Fibroblast of gingiva (primary cell): ENCODE measurements around the gene UBTD2.

Source experiments
- DNase-seq: peaks from one replicate; pipeline ENCODE4 v3.0.0-alpha.2; 2011; ENCODE audit warnings: low read depth

The UBTD2 gene

GRCh38 chr5:172194985-172195774 lies 88.4 kb downstream of the UBTD2 start:
- DNase-seq = no peak

- no peak for DNase-seq
Observed at GRCh38 chr5:172193872-172194271, 89.7 kb downstream of the UBTD2 start, which contains the start of gene EFCAB9. TSS of gene EFCAB9 (plus strand) at chr5:172194172. CDS start at chr5:172194173, 1 bp downstream.

- DNase-seq = no peak
Observed at GRCh38 chr5:172189693-172190296, 93.8 kb downstream of the UBTD2 start.

GRCh38 chr5:172188893-172189692 lies 94.5 kb downstream of the UBTD2 start:
- no peak for DNase-seq

- peak; percentile 95 for DNase-seq
Observed at GRCh38 chr5:172188033-172188892, 95.3 kb downstream of the UBTD2 start, which contains the start of gene STK10. TSS of gene STK10 (minus strand) at chr5:172188224. CDS start at chr5:172188042, 182 bp downstream.

DNA sequence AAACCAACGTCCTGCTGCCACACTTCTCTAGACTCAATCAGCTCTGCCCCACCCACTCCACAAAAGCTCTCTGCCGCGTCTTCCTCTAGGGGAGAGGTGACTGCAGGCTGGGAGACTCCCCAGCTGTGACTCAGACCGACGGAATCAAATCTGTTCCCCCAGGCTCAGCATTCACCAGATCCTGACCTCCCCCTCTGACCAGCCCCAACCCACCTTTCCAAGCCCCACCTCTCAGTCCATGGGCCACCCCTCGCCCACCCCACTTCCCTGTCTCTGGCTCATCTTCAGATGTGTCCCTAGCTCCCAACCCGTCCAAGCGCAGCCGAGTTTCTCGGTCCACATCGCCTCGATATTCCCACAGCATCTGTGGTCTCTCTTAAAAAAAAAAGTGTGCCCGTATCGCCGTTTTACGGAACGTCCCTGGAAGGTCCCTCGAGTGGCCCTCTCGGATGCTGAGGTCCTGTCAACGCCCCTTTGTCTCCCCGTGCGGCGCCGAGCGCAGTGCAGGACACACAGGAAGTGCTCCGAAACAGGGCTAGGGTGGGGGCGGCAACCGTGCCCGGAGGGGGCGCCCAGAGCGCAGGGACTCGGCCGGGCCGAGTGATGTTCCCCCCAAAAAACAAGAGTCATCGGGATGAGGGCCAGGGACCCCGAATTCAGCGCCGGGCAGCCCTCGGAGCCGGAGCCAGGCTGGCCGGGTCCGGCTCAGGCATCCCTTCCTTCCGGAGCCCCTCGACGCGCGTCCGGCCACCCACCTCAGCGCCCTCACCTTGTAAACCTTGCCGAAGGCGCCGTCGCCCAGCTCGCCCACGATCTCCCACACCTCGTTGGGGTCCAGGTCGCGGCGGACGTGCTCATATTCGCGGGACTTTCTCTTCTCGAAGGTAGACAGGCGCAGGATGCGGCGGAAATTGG lies 96.2 kb downstream of the UBTD2 start:
- DNase-seq = peak; percentile 72

DNA sequence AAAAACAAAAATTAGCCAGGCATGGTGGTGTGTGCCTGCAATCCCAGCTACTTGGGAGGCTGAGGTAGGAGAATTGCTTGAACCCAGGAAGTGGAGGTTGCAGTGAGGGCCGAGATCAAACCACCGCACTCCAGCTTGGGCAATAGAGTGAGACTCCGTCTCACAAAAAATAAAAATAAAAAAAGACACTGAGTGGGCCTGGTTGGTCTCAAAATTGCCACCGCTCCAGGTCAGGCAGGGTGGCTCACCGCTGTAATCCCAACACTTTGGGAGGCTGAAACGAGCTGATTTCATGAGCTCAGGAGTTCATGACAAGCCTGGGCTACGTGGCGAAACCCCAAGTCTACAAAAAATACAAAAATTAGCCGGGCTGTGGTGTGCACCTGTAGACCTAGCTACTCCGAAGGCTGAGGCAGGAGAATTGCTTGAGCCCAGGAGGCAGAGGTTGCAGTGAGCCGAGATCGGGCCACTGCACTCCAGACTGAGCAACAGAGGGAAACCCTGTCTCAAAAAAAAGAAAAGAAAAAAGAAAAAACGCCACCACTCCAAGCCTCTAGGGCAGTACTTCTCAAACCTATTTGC lies 97.4 kb downstream of the UBTD2 start:
- DNase-seq = no peak

DNA sequence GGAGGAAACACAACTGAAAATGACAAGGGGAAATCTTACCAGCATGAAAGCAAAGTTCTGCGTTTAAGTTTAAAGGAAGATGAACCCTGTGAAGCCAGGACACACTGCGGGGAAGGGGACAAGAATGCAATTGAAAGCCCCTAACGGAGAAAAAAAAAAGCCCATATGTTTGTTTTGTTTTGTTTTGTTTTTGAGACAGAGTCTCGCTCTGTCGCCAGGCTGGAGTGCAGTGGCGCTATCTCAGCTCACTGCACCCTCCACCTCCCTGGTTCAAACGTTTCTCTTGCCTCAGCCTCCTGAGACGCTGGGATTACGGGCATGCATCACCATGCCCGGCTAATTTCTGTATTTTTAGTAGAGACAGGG lies 98.5 kb downstream of the UBTD2 start:
- no peak for DNase-seq

- no peak for DNase-seq
Observed at GRCh38 chr5:172183881-172184280, 99.7 kb downstream of the UBTD2 start.

DNA sequence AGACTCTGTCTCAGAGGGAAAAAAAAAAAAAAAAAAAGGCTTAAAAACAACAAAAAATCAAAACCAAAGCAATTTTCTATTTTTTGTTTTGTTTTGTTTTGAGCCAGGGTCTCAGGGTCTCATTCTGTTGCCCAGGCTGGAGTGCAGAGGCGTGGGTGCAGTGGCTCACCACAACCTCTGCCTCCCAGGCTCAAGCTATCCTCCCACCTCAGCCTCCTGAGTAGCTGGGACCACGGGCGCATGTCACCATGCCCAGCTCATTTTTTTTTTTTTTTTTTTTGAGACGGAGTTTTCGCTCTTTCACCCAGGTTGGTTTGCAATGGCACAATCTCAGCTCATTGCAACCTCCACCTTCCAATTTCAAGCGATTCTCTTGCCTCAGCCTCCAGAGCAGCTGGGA lies 101.3 kb downstream of the UBTD2 start:
- DNase-seq = no peak

DNA sequence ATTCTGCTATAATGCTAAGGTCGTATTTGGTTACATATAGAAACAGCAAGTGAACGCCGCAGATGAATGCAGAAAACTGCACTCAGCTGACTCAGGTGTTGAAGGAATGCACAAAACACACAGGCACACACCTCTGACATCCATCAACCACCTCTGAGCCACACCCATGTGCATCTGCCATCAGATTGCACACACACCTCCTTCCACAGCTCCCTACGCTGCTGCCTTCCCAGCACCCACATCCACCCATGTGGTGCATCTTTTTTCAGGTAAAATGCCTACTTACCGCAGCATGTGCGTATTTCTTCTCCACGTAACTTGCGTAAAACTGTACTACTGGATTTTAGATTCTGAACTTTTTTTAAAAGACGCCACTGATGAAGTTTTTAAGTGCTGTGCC lies 102.6 kb downstream of the UBTD2 start:
- no peak for DNase-seq

DNA sequence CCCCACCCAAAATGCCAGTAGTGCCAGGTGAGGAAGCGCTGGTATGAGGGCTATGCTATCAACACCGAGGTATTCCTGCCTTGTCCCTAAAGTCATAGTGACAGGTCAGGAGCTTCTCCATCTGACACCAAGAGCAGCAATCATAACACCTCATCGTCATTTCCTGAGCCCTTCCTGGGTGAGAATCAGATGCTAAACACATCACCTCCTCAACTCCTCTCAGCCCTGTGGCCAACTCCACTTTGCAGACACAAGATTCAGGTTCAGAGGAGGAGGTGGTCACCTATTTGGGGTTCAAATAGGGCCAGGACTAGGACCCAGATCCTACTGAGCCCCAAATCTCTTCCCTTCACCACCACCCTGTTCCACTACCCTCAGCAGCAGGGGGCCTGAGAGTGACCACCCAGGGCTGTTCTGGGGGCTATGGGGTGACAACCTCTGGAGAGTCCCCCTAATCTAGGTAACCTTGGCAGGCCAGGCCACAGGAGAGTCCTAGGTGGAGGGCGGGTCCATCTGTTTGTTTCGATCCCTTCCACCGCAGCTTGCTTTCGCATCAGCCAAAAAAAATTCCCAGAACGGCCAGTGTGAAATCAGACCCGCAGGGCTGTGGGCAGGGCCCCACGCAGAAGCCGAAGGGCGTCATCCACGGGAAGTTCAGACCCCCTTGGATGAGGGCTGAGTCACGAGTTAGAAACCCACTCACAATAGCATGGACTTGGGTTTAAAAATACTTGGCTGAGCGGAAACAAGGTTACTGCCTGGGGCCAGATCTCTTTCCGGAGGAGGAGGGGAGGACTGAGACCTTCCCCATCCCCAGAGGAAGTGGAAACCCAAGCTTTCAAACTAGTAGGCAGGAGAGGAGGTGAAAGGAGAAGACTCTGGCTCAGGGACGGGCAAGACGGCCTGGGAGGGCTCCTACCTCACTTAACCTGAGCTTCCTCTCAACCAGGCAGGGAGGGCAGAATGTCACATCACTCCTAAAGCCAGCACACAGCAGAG lies 104.3 kb downstream of the UBTD2 start:
- no peak for DNase-seq

- no peak for DNase-seq
Observed at GRCh38 chr5:172178301-172178987, 105.1 kb downstream of the UBTD2 start.

- no peak for DNase-seq
Observed at GRCh38 chr5:172177176-172177575, 106.4 kb downstream of the UBTD2 start.

DNA sequence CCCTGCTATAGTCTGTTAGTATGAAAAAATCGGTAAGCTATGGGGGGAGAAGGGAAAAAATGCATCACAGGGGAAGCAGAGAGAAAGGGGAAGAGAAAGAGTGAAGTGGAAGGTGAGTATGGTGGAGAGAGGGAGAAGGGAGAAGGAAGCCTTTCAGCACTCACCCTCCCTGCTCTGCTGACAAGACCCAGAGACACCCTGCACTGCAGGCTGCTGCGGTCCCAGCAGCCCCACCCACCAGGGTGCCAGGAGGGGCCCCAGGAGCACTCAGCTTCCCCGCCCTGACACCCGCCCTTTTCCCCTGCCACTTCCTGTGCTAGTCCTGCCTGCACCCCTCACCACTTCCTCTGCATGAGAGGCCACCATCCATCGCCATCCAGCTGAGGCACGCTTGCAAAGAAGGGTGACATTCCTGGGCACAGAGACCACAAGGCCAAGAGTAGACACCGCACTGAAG lies 108.3 kb downstream of the UBTD2 start:
- DNase-seq = no peak

- peak; percentile 27 for DNase-seq
Observed at GRCh38 chr5:172173564-172174153, 109.9 kb downstream of the UBTD2 start.

- DNase-seq = peak; percentile 22
Observed at GRCh38 chr5:172172912-172173563, 110.5 kb downstream of the UBTD2 start.
